ENCODE data around the gene MAST4.

DNA sequence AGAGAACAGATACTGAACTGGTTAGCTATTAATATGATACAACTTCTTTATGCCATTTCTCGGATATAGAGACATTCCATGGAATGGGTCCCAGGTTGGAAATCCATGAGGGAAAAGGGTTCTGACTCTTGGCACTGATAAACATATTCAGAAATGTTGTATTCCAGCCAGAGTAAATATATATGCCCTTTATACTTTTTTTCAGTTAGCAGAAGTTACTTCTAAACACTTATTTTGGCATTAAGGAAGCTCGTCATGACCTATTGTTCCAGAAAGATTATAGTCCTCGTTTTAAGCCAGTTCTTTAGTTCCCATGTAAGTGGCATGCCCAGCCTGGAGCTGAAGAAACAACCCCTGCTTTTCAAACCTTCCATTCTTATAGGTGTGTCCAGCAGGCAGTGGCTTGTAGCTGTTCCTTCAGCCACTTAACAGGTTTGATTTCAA, 418.8 kb downstream of the MAST4 start:
- TF ChIP-seq, protein P1, sequence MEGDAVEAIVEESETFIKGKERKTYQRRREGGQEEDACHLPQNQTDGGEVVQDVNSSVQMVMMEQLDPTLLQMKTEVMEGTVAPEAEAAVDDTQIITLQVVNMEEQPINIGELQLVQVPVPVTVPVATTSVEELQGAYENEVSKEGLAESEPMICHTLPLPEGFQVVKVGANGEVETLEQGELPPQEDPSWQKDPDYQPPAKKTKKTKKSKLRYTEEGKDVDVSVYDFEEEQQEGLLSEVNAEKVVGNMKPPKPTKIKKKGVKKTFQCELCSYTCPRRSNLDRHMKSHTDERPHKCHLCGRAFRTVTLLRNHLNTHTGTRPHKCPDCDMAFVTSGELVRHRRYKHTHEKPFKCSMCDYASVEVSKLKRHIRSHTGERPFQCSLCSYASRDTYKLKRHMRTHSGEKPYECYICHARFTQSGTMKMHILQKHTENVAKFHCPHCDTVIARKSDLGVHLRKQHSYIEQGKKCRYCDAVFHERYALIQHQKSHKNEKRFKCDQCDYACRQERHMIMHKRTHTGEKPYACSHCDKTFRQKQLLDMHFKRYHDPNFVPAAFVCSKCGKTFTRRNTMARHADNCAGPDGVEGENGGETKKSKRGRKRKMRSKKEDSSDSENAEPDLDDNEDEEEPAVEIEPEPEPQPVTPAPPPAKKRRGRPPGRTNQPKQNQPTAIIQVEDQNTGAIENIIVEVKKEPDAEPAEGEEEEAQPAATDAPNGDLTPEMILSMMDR (IDR thresholded peaks at IDR 0.05; ENCODE audit: insufficient read depth, low read depth, low read length), result no peak
- no peak for TF ChIP-seq EZH2 (IDR thresholded peaks at IDR 0.05; ENCODE audit: insufficient read depth, low read length)
